CD4-positive, alpha-beta T cell treated with Interferon gamma for 1 hour (primary cell): ENCODE data around the gene SFMBT1.

Source experiments
- DNase-seq: peaks from one replicate; pipeline ENCODE4 v3.0.0-alpha.2; 2020

The SFMBT1 gene

GRCh38 chr3:53045518-53046170 lies at the start of gene SFMBT1:
Gene SFMBT1 (minus strand): TSS chr3:53046073. CDS start chr3:52969128, 76,945 bp downstream.
- DNase-seq: peak; percentile 81

- DNase-seq: no peak
These were observed 47.1 kb upstream of the SFMBT1 start for GRCh38 chr3:53092942-53093341.

GRCh38 chr3:53092216-53092615 lies 46.3 kb upstream of the SFMBT1 start:
- no peak for DNase-seq

DNA sequence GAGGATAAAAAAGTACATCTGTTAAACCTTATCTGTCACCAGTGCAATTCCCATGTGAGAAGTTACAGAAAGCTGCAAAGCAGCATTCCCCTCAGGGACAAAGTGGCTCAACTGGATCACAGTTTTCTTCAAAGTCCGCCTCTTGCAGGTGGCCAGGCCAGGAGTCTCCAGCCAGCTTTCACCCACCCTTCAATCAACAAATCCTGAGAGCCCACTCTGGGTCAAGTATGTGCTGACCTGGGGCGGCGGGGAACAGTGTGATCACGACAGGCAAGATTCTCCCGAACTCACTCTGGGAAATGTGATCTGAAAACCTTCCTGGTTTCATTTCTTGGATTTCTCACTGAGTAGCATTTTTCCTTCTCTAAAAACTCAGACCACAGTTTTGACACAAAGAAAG lies 45.1 kb upstream of the SFMBT1 start:
- no peak for DNase-seq

DNA sequence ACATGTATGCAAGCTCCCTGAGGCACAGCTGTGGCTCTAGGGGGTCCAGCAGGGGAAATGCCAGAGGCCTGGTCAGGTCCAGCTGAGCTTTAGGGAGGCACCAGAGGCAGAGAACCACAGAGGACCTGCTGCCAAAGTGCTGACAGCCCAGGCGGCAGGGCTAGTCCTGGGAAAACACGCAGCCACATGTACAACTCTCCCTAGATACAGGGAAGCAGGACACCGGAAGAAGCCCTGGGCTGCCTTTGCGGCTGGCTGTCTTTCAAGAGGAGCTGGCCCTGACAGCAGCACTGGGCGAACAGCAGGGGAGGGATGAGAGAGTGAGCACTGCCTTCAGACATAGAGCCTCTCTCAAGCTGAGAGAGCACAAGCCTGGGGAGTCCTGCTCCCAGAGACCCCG lies 43.6 kb upstream of the SFMBT1 start:
- no peak for DNase-seq

DNA sequence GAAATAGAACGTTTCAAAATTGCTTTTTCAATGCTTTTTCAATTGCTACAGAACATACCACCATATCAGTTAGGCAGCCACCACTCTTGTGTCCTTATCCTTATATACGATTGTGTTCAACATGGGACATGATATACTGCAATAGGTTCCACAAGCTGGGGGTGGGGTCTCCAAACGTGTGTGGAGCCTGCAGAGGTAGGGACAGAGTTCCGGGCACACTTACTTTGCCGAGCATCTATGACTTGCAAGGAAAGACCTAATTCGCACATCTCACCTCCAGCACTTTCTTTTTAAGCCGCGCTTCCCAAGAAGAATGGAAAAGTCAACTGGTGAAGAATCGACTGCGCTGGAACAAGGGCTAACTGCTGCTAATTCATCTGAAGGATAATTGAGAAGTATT lies 39.6 kb upstream of the SFMBT1 start:
- DNase-seq: no peak

- no peak for DNase-seq
These were observed 38.6 kb upstream of the SFMBT1 start for GRCh38 chr3:53084310-53085001.

DNA sequence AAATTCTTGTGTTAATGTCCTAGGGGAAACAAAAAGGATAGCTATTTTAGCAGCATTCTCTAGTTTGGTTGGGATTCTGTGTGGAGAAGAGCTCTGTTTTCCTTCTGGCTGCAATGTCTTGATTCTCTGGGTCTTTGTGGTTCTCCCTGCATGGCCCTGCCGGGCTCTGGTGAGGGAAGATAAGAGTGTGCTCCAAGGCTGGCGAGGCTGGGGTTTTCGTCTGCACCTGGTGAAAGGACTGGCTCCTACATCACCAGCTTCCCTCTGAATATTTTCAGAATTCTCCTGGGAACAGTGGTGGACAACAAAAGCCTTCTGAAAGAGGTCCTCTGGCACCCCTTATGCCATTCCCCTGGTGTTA lies 38.1 kb upstream of the SFMBT1 start:
- DNase-seq: no peak

DNA sequence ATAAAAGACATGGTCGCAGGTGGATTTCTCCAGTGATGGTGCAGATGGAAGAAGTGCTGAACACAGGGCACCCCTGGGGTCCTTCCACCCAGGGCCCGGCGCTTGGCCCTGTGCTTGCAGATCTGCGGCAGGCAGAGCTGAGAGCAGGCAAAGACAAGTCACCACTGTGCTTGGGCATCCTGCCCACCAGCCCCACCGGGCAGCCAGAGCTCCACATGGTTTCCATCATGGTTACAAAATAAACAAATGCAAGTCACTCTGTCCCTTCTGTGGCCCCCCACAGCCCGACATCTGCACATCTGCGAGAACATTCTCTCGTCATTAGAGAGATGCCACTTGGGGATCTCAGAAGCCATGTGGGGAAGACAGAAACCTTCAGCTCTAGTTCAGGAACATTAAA lies 37.6 kb upstream of the SFMBT1 start:
- DNase-seq: no peak

DNA sequence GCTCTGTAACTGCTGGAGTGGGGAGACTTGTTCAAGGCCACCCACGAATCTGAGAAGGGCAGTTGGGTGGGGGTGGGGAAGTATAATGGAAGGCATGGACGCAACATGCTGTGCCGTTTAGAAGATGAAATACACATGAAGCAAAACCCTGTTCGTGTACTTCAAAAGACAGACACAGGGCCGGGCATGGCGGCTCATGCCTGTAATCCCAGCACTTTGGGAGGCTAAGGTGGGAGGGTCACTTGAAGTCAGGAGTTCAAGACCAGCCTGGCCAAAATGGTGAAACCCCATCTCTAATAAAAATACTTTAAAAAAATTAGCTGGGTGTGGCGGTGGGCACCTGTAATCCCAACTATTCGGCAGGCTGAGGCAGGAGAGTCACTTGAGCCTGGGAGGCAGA lies 36.9 kb upstream of the SFMBT1 start:
- no peak for DNase-seq

DNA sequence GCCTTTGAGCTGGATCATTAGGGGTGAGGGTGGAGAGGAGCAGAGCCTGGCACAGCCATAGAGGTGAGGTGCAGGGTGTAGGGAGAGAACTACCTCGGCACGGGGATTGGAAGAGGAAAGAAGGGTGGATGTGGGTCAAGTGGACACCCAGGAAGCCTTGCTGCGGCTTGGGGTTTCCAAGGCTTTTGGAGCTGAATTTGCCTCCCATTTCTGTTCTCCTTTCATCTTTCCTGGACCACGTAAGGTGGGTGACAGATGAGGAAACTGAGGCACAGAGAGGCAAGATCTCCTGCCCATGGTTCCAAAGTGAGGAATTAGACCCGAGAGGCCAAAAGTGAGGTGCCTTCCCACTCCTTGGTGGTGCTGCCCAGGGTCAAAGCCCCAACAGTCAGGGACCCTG lies 35.4 kb upstream of the SFMBT1 start:
- no peak for DNase-seq

GRCh38 chr3:53080612-53081205 lies 34.8 kb upstream of the SFMBT1 start:
- no peak for DNase-seq

DNA sequence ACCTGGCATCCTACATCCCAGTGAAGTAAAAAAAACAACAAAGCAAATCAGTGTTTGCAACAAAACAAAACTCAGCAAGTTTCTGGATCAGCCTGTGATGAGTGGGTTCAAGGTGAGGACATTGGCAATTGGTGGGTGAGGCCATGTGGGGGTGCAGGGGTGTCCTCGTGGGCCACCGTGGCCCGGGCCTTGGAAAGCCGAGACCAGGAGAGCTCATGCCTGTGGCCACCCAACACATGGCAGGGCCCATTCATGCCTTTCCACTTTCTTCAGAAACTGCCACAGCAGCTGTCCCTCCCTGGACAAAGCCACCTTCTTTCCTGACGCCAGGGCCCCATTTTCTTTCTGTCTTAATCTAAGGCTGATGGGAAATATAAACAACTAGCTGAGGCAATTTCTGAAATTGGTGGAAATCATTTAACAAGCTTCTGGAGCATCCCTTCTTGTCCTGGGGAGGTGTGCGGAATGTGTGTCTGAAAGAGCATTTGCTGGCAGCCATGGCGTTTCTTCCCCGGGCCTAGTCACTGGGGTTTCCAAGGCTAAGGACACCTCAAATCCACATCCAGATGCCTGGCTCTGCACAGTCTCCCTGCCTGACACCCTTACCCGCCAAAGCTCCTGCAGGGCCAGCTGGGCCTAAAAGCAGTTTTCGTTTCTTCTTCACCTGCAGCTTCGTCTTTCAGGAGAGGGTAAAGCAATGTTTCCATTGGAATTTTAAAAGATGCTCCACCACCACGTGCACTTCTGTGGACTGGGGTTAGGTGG lies 34.1 kb upstream of the SFMBT1 start:
- no peak for DNase-seq

DNA sequence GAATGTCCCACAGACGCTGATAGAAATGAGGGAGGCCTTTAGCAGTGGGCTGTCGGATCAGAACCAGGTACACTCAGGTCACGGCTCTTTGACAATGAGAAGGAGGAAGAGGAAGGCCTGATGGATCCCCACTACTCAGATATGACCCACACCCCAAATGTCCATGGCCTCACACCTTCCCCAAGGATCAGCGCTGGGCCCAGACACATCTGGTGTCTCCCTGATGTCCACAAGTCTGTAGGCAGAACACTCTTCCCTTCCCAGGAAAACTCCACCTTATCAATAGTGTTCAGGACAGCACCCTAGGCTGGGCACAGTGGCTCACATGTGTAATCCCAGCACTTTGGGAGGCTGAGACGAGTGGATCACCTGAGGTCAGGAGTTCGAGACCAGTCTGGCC lies 33.3 kb upstream of the SFMBT1 start:
- no peak for DNase-seq

DNA sequence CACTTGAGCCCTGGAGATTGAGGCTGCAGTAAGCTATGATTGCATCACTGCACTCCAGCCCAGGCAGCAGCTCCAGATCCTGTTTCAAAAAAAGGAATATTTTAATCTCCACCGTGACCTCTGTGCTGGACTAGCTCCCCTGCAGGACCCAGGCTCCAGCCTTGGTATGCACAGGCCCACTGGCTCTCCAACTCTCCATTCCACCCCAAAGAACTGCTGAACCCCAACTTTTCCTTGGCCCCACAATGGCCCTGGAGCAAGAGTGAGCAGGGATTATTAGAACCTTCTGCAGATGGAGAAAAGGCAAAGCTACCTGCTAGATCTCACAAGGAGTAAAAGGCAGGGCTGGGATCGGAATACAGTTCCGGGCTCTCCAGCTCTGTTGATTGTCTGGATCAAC lies 32.8 kb upstream of the SFMBT1 start:
- no peak for DNase-seq

DNA sequence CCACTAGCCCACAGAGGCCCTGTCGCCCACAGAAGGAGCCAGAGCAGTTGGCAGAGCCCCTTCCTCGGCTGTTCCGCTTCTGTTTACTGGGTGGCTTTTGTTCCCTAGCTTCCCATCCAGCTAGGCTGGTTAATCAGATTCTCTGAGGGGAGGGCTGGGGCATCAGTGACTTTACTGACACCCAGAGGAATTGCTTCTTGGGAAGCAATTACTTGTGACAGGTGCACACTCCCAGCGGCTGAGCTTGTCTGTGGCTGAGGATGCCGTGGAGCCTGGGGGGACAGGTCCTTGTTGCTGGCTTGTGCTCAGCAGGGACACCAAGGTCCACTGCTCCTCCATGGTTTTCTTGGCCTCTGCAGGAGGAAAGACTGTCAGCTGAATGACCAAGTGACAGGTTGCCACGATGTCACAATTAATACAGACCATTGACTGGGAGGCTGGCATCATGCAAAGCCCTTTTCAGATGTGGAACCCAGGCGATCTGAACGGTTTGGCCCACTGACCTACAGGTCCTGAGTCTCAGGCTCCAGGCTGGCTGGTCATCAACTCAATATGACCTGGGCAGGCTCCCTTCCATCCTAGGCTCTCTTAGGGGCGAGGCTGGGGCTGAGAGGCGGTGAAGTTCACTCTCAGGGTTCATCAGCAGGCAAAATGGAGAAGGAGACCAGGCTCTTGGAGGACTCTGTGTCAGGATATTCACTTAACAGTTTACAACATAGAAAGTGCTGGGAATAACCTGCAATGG lies 31.8 kb upstream of the SFMBT1 start:
- DNase-seq: no peak

- no peak for DNase-seq
These were observed 29.9 kb upstream of the SFMBT1 start for GRCh38 chr3:53075743-53076140.

DNA sequence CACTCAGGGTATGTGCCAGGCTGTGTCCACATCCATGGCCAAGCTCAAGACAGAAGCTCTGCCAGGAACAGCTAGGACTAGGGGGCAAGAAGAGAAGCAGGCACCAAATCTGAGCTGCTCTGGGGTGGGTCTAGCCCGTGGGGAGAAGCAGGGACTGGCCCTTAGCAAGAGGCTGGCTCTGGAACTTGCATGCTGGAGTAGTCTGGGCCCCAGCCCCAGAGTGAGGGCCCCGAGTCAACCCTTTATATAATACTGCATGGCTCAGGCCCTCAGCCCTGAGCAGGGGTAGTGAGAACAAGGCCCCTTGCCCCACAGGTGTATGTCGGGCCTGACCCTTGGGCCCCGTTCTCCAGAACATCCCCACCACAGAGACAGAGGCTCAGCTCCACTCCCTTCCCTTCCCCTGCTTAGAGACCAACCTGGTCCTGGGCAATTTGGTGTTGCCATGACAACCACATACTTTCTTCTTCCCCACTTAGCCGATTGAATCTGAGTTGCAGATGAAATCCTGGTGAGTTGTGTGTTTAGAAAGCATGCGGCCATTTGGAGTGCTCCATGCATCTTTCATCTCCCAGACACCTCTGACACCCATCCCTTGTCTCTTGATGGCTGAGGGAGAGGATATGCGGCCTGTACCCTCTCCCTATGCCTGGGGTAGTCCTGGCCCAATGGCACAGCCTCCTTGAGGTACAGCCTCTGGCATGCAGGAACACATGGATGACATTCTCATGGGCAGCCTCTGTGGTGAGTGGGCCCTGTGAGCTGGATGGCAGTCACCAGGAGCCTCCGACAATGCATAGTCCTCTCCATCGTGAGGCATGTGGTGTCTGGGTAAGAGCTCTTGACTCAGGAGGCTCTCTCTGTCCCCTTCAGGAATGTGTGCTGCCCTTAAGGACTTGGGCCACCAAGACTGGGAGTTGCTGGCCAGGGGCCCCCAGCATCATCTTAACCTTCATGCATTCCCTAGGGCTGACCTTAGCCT lies 29.2 kb upstream of the SFMBT1 start:
- DNase-seq: no peak

DNA sequence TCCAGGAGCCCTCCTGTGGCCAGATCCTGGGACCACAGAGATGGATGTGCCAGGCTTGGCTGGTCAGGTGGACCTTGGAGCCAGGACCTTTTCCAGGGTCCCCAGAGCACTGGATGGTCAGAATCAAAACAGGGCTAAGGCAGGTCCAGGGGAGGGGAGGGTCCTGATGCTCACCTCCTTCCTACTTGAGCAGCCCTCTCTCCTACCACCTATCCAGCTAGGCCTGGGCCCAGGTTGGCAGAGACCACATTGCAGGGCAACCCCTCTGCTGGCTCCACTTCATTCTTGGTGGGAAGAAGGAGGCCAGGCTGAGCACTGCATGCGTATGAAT lies 28.5 kb upstream of the SFMBT1 start:
- DNase-seq: no peak

- DNase-seq: no peak
These were observed 27.9 kb upstream of the SFMBT1 start for GRCh38 chr3:53073553-53074365.
